Immature natural killer cell (primary cell): ENCODE results near the gene PIKFYVE. TPM values are rescaled to one million over a fixed set of nuclear protein-coding genes. Genes with fewer than 3 reads are reported as not detected.
A peak's percentile ranks its signal among the peaks of the same experiment; 100 is the strongest.

Experiments
- DNase-seq, 3 donors: peaks; one replicate each; pipeline ENCODE4 v3.0.0; 2022; ENCODE audit warnings: mixed read lengths in 1 of 3
- H3K27ac Mint-ChIP-seq, 6 donors: one replicate each; pipeline ENCODE4 v1.8.0; 2020; ENCODE audit warnings: mixed read lengths in 6 of 6, mild to moderate bottlenecking in 5 of 6, inconsistent platforms in 4 of 6, moderate library complexity in 3 of 6
- H3K27me3 Mint-ChIP-seq, 3 donors: one replicate each; pipeline ENCODE4 v1.8.0; 2020 to 2021; ENCODE audit warnings: low read depth in 3 of 3, mild to moderate bottlenecking in 3 of 3, mixed read lengths in 3 of 3, moderate library complexity in 3 of 3, inconsistent platforms in 1 of 3
- H3K36me3 Mint-ChIP-seq, 3 donors: one replicate each; pipeline ENCODE4 v1.8.0; 2020; ENCODE audit warnings: mixed read lengths in 3 of 3, inconsistent platforms in 2 of 3, mild to moderate bottlenecking in 2 of 3
- H3K4me1 Mint-ChIP-seq, 2 donors: one replicate each; pipeline ENCODE4 v1.8.0; 2020; ENCODE audit warnings: inconsistent platforms in 2 of 2, mild to moderate bottlenecking in 2 of 2, mixed read lengths in 2 of 2, moderate library complexity in 1 of 2
- H3K4me3 Mint-ChIP-seq, 5 donors: one replicate each; pipeline ENCODE4 v1.8.0; 2020; ENCODE audit warnings: mild to moderate bottlenecking in 5 of 5, mixed read lengths in 5 of 5, inconsistent platforms in 3 of 5, moderate library complexity in 3 of 5
- H3K9me3 Mint-ChIP-seq, 6 donors: one replicate each; pipeline ENCODE4 v1.8.0; 2020; ENCODE audit warnings: mild to moderate bottlenecking in 6 of 6, mixed read lengths in 6 of 6, inconsistent platforms in 4 of 6, moderate library complexity in 3 of 6
- polyA plus RNA-seq, 3 donors: library from polyadenylated mRNA; unstranded; fragments of 300-500 nt; fragmentation: Illumina TruSeq; gene quantifications; one replicate each; pipeline ENCODE4 v1.2.3, GENCODE V29; 2021

PIKFYVE gene
- polyA plus RNA-seq, 3 donors from 2014 or later, result 5.5 to 14.5 (median 10.5) TPM

DNA sequence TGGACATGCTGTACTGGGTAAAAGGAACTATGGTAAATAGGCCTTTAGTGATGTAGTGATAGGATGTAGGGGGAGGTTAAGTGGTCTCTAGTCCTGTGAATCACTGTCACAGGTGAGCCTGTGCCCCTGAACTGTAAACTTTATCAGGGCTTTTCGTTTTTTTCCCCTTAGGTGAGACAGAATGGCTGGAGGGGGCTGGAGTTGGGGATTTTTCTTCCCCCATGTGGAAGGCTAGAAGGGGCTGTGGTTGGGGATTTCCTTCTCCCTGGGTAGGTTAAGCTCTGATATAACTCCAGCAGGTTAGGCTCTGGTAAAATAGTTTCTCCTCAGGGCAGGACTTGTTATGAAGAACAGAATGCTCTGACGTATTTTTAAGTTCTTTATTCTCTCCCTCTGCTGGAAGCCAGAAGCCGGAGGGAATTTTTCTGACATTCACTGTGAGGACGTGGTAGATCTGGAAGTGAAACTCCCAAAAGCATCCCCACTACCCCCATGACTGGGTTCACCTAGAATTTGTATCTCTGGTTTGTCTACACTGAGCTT is 28.5 kb downstream of the PIKFYVE start:
- Mint-ChIP-seq H3K36me3 (peaks cover 38 to 66% (median 47%) of the 10 kb centered on the region in 3 donors), H3K4me1 (peaks cover 22 to 54% of the 10 kb centered on the region in 2 donors), H3K9me3 (no peaks in the 10 kb centered on the region), H3K4me3 (no peak overlapping the region), H3K27me3 (no peaks in the 10 kb centered on the region), H3K27ac (peak overlapping the region in 2 of 6 donors; percentile 31 to 38)
- DNase-seq, result no peak

DNA sequence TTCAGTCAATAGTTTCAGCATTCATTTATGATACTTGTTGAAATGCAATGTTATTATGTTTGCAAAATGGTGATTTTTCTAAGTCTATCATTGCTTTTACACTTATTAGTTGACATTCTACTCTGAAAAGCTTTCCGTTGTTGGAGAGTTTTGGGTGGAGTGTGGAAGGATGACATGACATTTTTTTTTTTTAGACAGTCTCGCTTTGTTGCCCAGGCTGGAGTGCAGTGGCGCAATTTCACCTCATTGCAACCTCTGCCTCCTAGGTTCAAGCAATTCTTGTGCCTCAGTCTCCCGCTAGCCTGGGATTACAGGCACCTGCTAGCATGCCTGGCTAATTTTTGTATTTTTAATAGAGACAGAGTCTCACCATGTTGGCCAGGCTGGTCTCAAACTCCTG is 29.8 kb downstream of the PIKFYVE start:
- Mint-ChIP-seq H3K36me3 (peaks cover 33 to 68% (median 44%) of the 10 kb centered on the region in 3 donors), H3K4me1 (peaks cover 22 to 54% of the 10 kb centered on the region in 2 donors), H3K4me3 (no peak overlapping the region), H3K27me3 (no peaks in the 10 kb centered on the region), H3K27ac (no peak overlapping the region), H3K9me3 (no peaks in the 10 kb centered on the region)
- no peak for DNase-seq

DNA sequence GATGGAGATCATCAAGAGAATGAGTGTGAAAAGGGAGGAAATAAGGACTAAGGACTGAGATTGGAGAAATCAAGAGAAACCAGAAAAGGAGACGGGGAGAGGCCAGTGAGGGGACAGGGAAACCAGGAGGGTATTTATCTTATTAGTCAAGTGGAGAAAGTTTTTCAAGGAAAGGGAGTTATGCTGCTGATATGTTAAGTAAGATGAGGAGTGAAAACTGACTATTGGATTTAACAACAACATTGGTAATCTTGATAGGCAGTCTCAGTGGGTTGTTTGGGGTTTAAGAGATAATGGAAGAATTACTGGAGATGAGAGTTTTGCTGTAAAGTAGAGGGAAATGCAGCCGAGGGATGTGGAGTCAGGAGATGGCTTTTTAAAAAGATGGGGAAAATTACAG is 30.6 kb downstream of the PIKFYVE start:
- Mint-ChIP-seq H3K4me3 (no peak overlapping the region), H3K4me1 (peaks cover 19 to 50% of the 10 kb centered on the region in 2 donors), H3K27me3 (no peaks in the 10 kb centered on the region), H3K27ac (no peak overlapping the region), H3K36me3 (peaks cover 25 to 63% (median 36%) of the 10 kb centered on the region in 3 donors), H3K9me3 (no peaks in the 10 kb centered on the region)
- DNase-seq, result no peak

DNA sequence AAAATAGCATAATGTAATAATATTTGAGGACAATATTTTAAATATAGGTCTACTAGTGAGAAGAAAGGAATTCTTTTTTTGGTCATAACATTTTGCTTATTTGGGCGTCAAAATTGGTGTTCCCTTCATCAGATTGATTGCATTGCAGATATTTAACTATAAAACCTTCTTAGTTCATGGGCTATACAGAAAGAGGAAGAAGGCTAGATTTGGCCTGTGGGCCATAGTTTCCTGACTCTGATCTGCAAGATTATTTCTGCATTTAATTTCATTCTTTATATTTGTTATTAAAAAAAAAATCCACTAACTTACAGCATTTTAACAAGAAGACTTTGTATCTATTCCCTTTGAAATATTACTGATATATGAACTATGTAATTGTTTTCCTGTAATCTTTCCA is 31.9 kb downstream of the PIKFYVE start:
- DNase-seq, result no peak
- Mint-ChIP-seq H3K4me3 (no peak overlapping the region), H3K9me3 (no peaks in the 10 kb centered on the region), H3K4me1 (peaks cover 11 to 36% of the 10 kb centered on the region in 2 donors), H3K36me3 (peaks cover 19 to 57% (median 28%) of the 10 kb centered on the region in 3 donors), H3K27me3 (no peaks in the 10 kb centered on the region), H3K27ac (no peak overlapping the region)

DNA sequence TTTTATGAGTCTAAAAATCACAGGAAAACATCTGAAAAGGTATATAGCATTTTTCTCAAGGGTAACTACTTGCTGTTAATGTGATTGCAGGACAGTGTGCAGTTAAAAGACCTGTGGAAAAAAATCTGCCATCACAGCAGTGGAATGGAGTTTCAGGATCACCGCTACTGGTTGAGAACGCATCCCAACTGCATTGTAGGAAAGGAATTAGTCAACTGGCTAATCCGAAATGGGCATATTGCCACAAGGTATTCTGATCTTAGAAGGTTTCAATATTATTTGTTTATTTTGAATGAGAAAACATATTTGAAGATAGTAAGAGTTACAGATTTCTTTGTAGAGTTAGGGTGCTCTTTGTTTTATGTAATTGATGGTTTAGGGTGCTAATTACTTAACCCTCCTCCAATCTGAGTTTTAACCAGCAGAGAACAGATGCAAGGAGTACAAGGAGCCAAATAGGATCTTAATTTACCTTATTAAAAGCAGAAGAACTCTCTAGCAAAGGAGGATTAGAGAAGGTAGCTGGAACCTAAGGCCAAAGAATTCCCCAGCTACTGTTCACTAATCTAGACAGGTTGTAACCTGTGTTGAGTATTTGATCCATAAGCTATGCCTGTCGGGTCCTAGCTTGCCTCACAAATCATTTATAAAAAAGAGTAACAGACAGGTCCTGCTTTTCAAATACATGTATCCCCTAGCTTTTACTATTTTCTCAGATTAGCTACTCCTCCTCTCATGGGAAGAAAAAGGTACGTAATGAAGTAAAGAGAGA is 35.0 kb downstream of the PIKFYVE start:
- H3K4me1 Mint-ChIP-seq, result peaks cover 5 to 9% of the 10 kb centered on the region in 2 donors
- H3K9me3 Mint-ChIP-seq, result no peaks in the 10 kb centered on the region
- no peak overlapping the region for H3K4me3 Mint-ChIP-seq
- DNase-seq, result no peak
- H3K27me3 Mint-ChIP-seq, result no peaks in the 10 kb centered on the region
- peaks cover 23 to 60% (median 31%) of the 10 kb centered on the region in 3 donors for H3K36me3 Mint-ChIP-seq
- no peak overlapping the region for H3K27ac Mint-ChIP-seq

DNA sequence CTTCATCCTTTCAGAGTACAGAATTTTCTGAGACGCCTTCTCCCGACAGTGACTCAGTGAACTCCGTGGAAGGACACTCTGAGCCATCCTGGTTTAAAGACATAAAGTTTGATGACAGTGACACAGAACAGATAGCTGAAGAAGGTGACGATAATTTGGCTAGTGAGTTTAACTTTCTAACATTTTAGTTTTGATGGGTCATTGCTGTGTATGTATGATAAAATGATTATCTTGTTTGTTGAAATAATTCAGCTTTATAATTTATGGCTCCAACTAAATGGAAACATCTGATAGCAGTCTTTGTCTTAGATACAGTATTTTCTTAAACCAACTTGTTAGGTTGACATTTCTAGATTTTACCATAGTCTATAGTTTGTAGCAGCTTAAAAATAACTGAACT is 38.1 kb downstream of the PIKFYVE start:
- no peak for DNase-seq
- Mint-ChIP-seq H3K9me3 (no peaks in the 10 kb centered on the region), H3K4me3 (no peak overlapping the region), H3K27ac (no peak overlapping the region), H3K27me3 (peaks cover 0 to 5% (median 0%) of the 10 kb centered on the region in 3 donors), H3K4me1 (no peaks in the 10 kb centered on the region), H3K36me3 (peaks cover 32 to 58% (median 42%) of the 10 kb centered on the region in 3 donors)

DNA sequence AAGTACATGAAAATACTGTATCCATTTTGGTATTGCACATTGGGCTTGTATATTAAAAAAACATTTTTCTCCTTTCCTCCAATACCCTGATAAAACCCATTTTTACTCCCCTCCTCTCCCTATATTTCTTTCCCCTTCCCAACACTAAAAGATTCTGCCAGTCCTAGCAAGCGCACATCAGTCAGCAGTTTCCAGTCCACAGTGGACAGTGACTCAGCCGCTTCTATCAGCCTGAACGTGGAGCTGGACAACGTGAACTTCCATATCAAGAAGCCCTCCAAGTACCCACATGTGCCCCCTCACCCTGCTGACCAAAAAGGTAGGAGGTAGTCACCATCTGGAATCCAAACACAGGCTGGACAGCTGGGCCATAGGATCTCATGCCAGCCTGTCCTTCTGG is 38.6 kb downstream of the PIKFYVE start:
- H3K27ac Mint-ChIP-seq, result peak overlapping the region in 1 of 6 donors; percentile 64
- no peak overlapping the region for H3K4me3 Mint-ChIP-seq
- no peaks in the 10 kb centered on the region for H3K9me3 Mint-ChIP-seq
- H3K36me3 Mint-ChIP-seq, result peaks cover 32 to 55% (median 42%) of the 10 kb centered on the region in 3 donors
- no peak for DNase-seq
- no peaks in the 10 kb centered on the region for H3K4me1 Mint-ChIP-seq
- peaks cover 0 to 5% (median 0%) of the 10 kb centered on the region in 3 donors for H3K27me3 Mint-ChIP-seq

DNA sequence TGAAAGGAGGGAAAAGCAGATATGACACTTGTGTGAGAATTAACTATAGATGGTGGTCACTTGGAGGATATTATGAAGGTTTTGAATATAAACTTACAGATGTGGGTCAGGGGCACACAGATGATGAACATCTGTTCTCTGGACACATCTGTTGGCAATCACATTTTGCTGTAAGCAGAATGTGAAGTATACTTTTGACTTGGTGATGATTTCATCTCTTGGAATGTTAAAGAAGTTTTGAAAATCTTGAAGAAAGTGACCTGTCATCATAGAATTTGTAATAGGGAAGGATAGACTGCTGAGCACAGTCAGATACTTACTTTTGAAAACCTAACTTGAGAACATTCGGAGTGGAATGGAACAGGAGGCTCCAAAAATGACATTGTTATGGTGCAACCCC is 40.2 kb downstream of the PIKFYVE start:
- peak overlapping the region in 1 of 6 donors; percentile 16 for H3K27ac Mint-ChIP-seq
- DNase-seq, result no peak
- H3K27me3 Mint-ChIP-seq, result peaks cover 0 to 5% (median 0%) of the 10 kb centered on the region in 3 donors
- H3K36me3 Mint-ChIP-seq, result peaks cover 30 to 47% (median 35%) of the 10 kb centered on the region in 3 donors
- H3K4me3 Mint-ChIP-seq, result no peak overlapping the region
- no peaks in the 10 kb centered on the region for H3K9me3 Mint-ChIP-seq
- H3K4me1 Mint-ChIP-seq, result no peaks in the 10 kb centered on the region

DNA sequence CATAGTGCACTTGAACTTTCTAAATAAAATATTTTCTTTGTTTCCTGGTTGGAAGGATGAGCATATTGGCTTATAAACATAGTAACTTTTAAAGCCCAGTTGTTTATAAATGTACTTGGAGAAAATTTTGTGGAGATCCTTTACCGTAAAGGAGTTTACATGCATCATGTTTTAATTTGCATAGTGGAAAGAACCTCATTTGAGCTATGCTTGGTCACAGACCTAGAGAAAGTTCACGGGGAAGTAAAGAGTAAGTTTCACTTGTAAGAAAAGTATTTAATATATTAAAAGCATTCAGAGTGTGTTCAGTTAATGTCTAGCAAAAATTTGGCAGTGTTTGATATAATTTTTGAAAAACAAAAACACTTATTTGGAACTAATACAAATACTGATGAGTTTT is 45.3 kb downstream of the PIKFYVE start:
- Mint-ChIP-seq H3K4me1 (no peaks in the 10 kb centered on the region), H3K9me3 (no peaks in the 10 kb centered on the region), H3K27me3 (peaks cover 0 to 5% (median 0%) of the 10 kb centered on the region in 3 donors), H3K4me3 (no peak overlapping the region), H3K36me3 (peaks cover 14 to 25% (median 16%) of the 10 kb centered on the region in 3 donors), H3K27ac (peak overlapping the region in 1 of 6 donors; percentile 55)
- DNase-seq, result no peak

DNA sequence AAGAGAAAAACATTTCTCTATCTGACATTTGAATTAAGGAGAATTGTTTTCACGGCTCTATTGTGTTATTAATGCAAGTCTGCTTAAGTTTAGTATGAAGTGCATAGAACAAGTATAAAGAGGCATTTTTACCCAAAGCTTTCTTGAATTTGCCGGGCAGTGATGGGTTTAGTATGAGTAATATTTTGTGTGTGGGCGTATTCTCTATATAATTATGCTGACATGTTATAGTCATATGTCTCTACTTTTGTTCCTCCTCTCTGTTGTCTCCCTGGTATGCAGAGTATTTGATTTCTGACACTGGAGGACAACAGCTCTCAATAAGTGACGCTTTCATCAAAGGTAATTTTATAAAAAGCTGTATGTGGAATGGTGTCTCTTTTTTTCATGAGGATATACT is 45.9 kb downstream of the PIKFYVE start:
- Mint-ChIP-seq H3K4me3 (no peak overlapping the region), H3K36me3 (peaks cover 13 to 27% (median 15%) of the 10 kb centered on the region in 3 donors), H3K9me3 (no peaks in the 10 kb centered on the region), H3K27ac (peak overlapping the region in 1 of 6 donors; percentile 4), H3K27me3 (peaks cover 0 to 5% (median 0%) of the 10 kb centered on the region in 3 donors), H3K4me1 (no peaks in the 10 kb centered on the region)
- no peak for DNase-seq

DNA sequence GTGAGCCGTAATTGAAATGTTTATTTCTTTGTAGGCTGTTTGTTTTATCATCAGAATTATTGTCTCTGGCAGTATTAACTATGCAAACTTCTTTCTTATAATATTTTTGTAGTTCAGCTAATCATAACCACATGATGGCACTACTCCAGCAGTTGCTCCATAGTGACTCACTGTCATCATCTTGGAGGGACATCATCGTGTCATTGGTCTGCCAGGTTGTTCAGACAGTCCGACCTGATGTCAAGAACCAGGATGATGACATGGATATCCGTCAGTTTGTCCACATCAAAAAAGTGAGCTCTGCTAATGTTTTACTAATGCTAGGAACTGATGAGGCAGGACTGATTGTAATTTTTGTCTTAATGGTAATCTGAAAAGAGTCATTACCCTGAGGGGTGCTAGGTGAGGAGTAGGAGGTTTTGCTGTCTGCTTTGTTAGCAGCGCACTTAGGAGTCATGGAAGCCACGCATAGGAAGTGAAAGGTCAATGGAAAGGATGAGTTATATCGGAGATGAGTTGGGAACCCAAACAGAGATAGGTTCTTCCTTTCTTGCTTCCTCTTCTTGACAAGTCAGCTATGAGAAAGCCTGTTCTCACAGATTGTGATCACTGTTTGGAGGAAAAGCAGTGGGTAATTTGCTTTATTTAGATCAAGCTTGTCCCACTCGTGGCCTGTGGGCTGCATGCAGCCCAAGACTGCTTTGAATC is 49.2 kb downstream of the PIKFYVE start:
- no peak overlapping the region for H3K4me3 Mint-ChIP-seq
- peak overlapping the region in 1 of 6 donors; percentile 43 for H3K27ac Mint-ChIP-seq
- H3K9me3 Mint-ChIP-seq, result no peaks in the 10 kb centered on the region
- H3K4me1 Mint-ChIP-seq, result no peaks in the 10 kb centered on the region
- no peaks in the 10 kb centered on the region for H3K27me3 Mint-ChIP-seq
- DNase-seq, result no peak
- H3K36me3 Mint-ChIP-seq, result peaks cover 21 to 44% (median 23%) of the 10 kb centered on the region in 3 donors

DNA sequence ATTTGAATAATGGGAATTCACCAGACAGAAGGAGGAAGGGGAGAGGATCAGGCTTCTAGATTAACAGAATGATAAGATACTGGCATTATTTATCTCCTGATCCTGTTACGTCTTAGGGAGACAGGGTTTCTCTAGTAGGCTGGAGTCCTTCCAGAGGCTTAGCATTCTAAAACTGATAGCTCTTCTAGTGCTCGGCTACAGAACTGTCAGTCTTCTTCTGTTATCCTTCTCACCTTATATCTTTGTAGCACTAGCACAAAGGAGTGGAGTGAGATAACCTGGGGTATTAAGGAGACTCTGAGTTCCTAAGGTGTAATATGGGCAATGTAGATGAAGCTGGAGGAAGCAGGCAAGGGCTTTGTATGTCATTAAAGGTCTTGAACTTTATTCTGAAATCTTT is 52.1 kb downstream of the PIKFYVE start:
- Mint-ChIP-seq H3K27me3 (no peaks in the 10 kb centered on the region), H3K9me3 (no peaks in the 10 kb centered on the region), H3K27ac (no peak overlapping the region), H3K4me3 (no peak overlapping the region), H3K36me3 (peaks cover 22 to 41% (median 24%) of the 10 kb centered on the region in 3 donors), H3K4me1 (no peaks in the 10 kb centered on the region)
- DNase-seq, result no peak

DNA sequence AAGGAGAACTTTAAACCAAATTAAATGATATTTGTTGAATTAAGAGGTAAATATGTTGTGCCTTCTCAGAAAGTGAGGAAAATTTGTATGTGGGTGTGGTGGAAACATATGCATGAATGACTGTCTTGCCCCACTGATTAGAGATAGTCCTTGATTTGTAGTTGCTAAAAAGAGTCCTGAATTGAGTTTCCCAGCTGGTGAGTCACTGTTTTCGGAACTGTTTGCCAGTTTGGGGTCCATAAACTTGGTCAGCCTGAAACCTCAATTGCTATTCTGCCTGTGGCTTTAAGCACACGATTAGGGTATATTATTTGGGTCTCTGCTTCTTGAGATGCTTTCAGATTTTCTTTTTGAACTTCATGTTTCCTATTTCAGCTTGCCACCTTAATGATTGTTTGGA is 53.3 kb downstream of the PIKFYVE start:
- peaks cover 28 to 47% (median 28%) of the 10 kb centered on the region in 3 donors for H3K36me3 Mint-ChIP-seq
- H3K9me3 Mint-ChIP-seq, result no peaks in the 10 kb centered on the region
- H3K27me3 Mint-ChIP-seq, result no peaks in the 10 kb centered on the region
- no peak overlapping the region for H3K4me3 Mint-ChIP-seq
- no peaks in the 10 kb centered on the region for H3K4me1 Mint-ChIP-seq
- peak overlapping the region in 2 of 6 donors; percentile 49 to 67 for H3K27ac Mint-ChIP-seq
- DNase-seq, result no peak

DNA sequence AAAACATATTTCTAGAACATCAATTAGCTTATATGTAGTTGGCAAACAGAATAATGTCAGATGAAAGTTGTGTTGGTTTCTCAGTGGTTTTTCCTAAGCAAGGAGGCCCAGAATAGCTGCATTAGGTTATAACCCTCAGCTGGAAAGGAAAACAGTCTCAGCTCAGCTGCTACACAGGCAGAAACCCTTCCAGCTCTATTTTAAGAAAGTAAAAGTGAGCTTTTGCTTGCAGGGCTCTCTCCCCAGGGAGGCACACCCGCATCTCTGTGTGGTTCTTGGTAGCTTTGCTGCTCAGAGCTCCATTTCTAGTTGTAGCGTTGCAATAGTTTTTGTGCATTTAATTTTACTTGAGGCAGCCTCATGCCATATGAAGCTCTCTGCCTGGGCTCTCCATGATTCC is 54.6 kb downstream of the PIKFYVE start:
- Mint-ChIP-seq H3K27ac (no peak overlapping the region), H3K36me3 (peaks cover 29 to 54% (median 33%) of the 10 kb centered on the region in 3 donors), H3K27me3 (no peaks in the 10 kb centered on the region), H3K9me3 (no peaks in the 10 kb centered on the region), H3K4me3 (no peak overlapping the region), H3K4me1 (no peaks in the 10 kb centered on the region)
- DNase-seq, result no peak
